C4-2B (cell line): ENCODE results near the gene AMMECR1.

Experiments
- CTCF ChIP-seq: fragments of 450-650 bp; conservative IDR thresholded peaks from 2 replicates; pipeline ENCODE4 v1.5.1; 2017; ENCODE audit warnings: mild to moderate bottlenecking
- ZFX ChIP-seq: fragments of 450-650 bp; IDR thresholded peaks from 2 replicates; pipeline ENCODE4 v1.6.1; 2017

- TF ChIP-seq CTCF (no peak), ZFX (no peak)
These were observed 158.7 kb downstream of the AMMECR1 start for GRCh38 chrX:110159235-110159634.
